Measurements from ENCODE around the gene CRACR2A.

DNA sequence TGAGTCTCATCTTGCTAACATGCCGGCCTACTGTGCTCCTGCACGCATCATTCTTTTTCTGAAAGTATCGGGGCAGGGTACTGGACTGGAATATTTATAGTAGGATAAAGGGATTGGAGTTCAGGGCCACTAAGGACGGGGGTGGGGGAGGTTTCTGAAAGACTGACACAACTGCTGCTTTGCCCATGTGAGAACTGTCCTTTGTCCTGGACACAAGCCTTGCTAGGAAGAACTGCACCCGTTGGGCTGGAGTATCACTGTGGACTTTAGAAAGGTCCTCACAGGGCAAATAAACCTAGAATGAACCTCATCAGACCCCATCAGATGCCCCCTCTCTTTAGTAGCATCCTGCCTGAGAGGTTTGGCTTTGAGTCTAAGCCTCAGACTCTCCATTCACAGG is 174.4 kb downstream of the CRACR2A start:
- no peak for TF ChIP-seq POLR2A (IDR thresholded peaks at IDR 0.05)
- TF ChIP-seq, protein P1, sequence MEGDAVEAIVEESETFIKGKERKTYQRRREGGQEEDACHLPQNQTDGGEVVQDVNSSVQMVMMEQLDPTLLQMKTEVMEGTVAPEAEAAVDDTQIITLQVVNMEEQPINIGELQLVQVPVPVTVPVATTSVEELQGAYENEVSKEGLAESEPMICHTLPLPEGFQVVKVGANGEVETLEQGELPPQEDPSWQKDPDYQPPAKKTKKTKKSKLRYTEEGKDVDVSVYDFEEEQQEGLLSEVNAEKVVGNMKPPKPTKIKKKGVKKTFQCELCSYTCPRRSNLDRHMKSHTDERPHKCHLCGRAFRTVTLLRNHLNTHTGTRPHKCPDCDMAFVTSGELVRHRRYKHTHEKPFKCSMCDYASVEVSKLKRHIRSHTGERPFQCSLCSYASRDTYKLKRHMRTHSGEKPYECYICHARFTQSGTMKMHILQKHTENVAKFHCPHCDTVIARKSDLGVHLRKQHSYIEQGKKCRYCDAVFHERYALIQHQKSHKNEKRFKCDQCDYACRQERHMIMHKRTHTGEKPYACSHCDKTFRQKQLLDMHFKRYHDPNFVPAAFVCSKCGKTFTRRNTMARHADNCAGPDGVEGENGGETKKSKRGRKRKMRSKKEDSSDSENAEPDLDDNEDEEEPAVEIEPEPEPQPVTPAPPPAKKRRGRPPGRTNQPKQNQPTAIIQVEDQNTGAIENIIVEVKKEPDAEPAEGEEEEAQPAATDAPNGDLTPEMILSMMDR (IDR thresholded peaks at IDR 0.05): no peak
